ENCODE measurements around the gene COL25A1. TPM values are rescaled to one million over a fixed set of nuclear protein-coding genes. Genes with fewer than 3 reads are reported as not detected.
"Not testable (repeated sequence)": the region's sequence is repeated elsewhere in the genome, so short reads cannot be mapped to it uniquely, and the experiment has no call there.

The COL25A1 gene
- total RNA-seq, 4 donors from 2014 or later: 7.1 to 21.3 (median 12.6) TPM

GRCh38 chr4:108874806-108875205 is 427.7 kb downstream of the COL25A1 start:
- ATAC-seq (ENCODE audit: low FRiP score) (no peak), DNase-seq (ENCODE audit: low spot score) (no peak)
- no peak for TF ChIP-seq CTCF (IDR thresholded peaks at IDR 0.05)

- not testable (repeated sequence) for ATAC-seq (ENCODE audit: low FRiP score); DNase-seq (ENCODE audit: low spot score)
Observed at GRCh38 chr4:108869970-108870369, 432.5 kb downstream of the COL25A1 start.

- TF ChIP-seq CTCF (IDR thresholded peaks at IDR 0.05): no peak
- ATAC-seq (ENCODE audit: low FRiP score): no peak
Observed at GRCh38 chr4:108868606-108869227, 433.7 kb downstream of the COL25A1 start.

GRCh38 chr4:108867476-108867875 is 435.0 kb downstream of the COL25A1 start:
- TF ChIP-seq CTCF (IDR thresholded peaks at IDR 0.05): no peak
- ATAC-seq (ENCODE audit: low FRiP score): no peak
- no peak for DNase-seq (ENCODE audit: low spot score)

More at GRCh38 chr4:108868606-108869227, 433.7 kb downstream of the COL25A1 start:
- DNase-seq (ENCODE audit: low spot score): no peak

- no peak for ATAC-seq (ENCODE audit: low FRiP score)
- no peak for TF ChIP-seq CTCF (IDR thresholded peaks at IDR 0.05)
- DNase-seq (ENCODE audit: low spot score): no peak
Observed at GRCh38 chr4:108861334-108861733, 441.1 kb downstream of the COL25A1 start.

- no peak for ATAC-seq (ENCODE audit: low FRiP score)
- no peak for DNase-seq (ENCODE audit: low spot score)
- no peak for TF ChIP-seq CTCF (IDR thresholded peaks at IDR 0.05)
Observed at GRCh38 chr4:108854786-108855185, 447.7 kb downstream of the COL25A1 start.

GRCh38 chr4:108852691-108853090 is 449.8 kb downstream of the COL25A1 start:
- ATAC-seq (ENCODE audit: low FRiP score): no peak
- DNase-seq (ENCODE audit: low spot score): no peak

More at GRCh38 chr4:108852691-108853090, 449.8 kb downstream of the COL25A1 start:
- TF ChIP-seq CTCF (IDR thresholded peaks at IDR 0.05): no peak
